Neural progenitor cell (in vitro differentiated cells): ENCODE data around the gene ACACA. TPM values are rescaled to one million over a fixed set of nuclear protein-coding genes. Genes with fewer than 3 reads are reported as not detected.

ENCODE experiments used
- DNase-seq: peaks from one replicate; pipeline ENCODE4 v3.0.0-alpha.2; 2016; ENCODE audit warnings: low spot score
- H2AFZ ChIP-seq: fragments of 200-600 bp; sonication (generic); replicated peaks from 2 replicates; pipeline ENCODE4 v1.6.1; 2016; ENCODE audit warnings: antibody characterized with exemption
- H3F3A ChIP-seq: fragments of 200-600 bp; sonication (generic); 2 replicates; pipeline ENCODE4 v1.6.1; 2016; ENCODE audit warnings: antibody characterized with exemption, low read depth
- H3K27ac ChIP-seq: fragments of 200-600 bp; sonication (generic); 2 replicates; pipeline ENCODE4 v1.5.1; 2016; ENCODE audit warnings: mild to moderate bottlenecking
- H3K27me3 ChIP-seq: fragments of 200-600 bp; sonication (generic); 2 replicates; pipeline ENCODE4 v1.6.1; 2016; ENCODE audit warnings: mild to moderate bottlenecking, moderate library complexity
- H3K36me3 ChIP-seq: fragments of 200-600 bp; sonication (generic); 2 replicates; pipeline ENCODE4 v1.5.1; 2016
- H3K4me1 ChIP-seq: fragments of 200-600 bp; sonication (generic); 2 replicates; pipeline ENCODE4 v1.6.1; 2016; ENCODE audit warnings: mixed run types
- H3K4me2 ChIP-seq: fragments of 200-600 bp; sonication (generic); 2 replicates; pipeline ENCODE4 v1.6.1; 2016
- H3K4me3 ChIP-seq: fragments of 200-600 bp; sonication (generic); 2 replicates; pipeline ENCODE4 v1.5.1; 2016
- H3K79me2 ChIP-seq: fragments of 200-600 bp; sonication (generic); 2 replicates; pipeline ENCODE4 v1.6.1; 2016; ENCODE audit warnings: low read depth
- H3K9ac ChIP-seq: fragments of 200-600 bp; sonication (generic); 2 replicates; pipeline ENCODE4 v1.6.1; 2016
- H3K9me3 ChIP-seq: fragments of 200-600 bp; sonication (generic); 2 replicates; pipeline ENCODE4 v1.5.1; 2016; ENCODE audit warnings: low read depth
- H4K20me1 ChIP-seq: fragments of 200-600 bp; sonication (generic); 2 replicates; pipeline ENCODE4 v1.6.1; 2016; ENCODE audit warnings: low read depth
- H3K27ac Mint-ChIP-seq: 3 replicates; pipeline ENCODE4 v1.8.0; 2021; ENCODE audit warnings: mixed read lengths
- H3K27me3 Mint-ChIP-seq: 2 replicates; pipeline ENCODE4 v1.8.0; 2022; ENCODE audit warnings: low read depth, mild to moderate bottlenecking, inconsistent platforms, moderate library complexity, mixed read lengths; ENCODE audit not compliant: insufficient read depth
- H3K36me3 Mint-ChIP-seq: 3 replicates; pipeline ENCODE4 v1.8.0; 2021; ENCODE audit warnings: mixed read lengths
- H3K4me1 Mint-ChIP-seq: 3 replicates; pipeline ENCODE4 v1.8.0; 2021; ENCODE audit warnings: mixed read lengths
- H3K4me3 Mint-ChIP-seq: 3 replicates; pipeline ENCODE4 v1.8.0; 2021; ENCODE audit warnings: mild to moderate bottlenecking, moderate library complexity, mixed read lengths
- H3K9me3 Mint-ChIP-seq: 3 replicates; pipeline ENCODE4 v1.8.0; 2020; ENCODE audit warnings: mixed read lengths
- CTCF ChIP-seq: fragments of 200-600 bp; sonication (generic); IDR thresholded peaks from 2 replicates; pipeline ENCODE4 v1.5.1; 2017; ENCODE audit warnings: antibody characterized with exemption, mild to moderate bottlenecking
- EZH2 ChIP-seq: fragments of 200-600 bp; sonication (generic); IDR thresholded peaks from 2 replicates; pipeline ENCODE4 v1.6.1; 2017; ENCODE audit warnings: antibody characterized with exemption, mild to moderate bottlenecking, moderate library complexity
- EZH2phosphoT487 ChIP-seq: fragments of 200-600 bp; sonication (generic); IDR thresholded peaks from 2 replicates; pipeline ENCODE4 v1.6.1; 2017; ENCODE audit warnings: antibody characterized with exemption
- total RNA-seq: library from RNA; depleted of rRNA; stranded (reverse); fragments of >200 nt; gene quantifications from 2 replicates; pipeline ENCODE4 v1.2.3, GENCODE V29; 2015; ENCODE audit warnings: low replicate concordance

ACACA gene
- total RNA-seq, 1 donor from 2014 or later = 88.6 TPM

GRCh38 chr17:37365589-37365988 is 41.0 kb downstream of the ACACA start:
- H3K4me1 Mint-ChIP-seq = peaks cover 5% of the 10 kb centered on the region

GRCh38 chr17:37361543-37361942 is 45.1 kb downstream of the ACACA start:
- TF ChIP-seq EZH2 (no peak), EZH2phosphoT487 (no peak), CTCF (no peak)
- no peak overlapping the region for H3K27ac ChIP-seq
- peaks cover 18% of the 10 kb centered on the region for H3K79me2 ChIP-seq
- no peak overlapping the region for H3K4me2 ChIP-seq
- peaks cover 32% of the 10 kb centered on the region for H3F3A ChIP-seq
- H3K27me3 ChIP-seq = no peaks in the 10 kb centered on the region
- Mint-ChIP-seq H3K27me3 (no peaks in the 10 kb centered on the region), H3K4me3 (no peak overlapping the region), H3K4me1 (peaks cover 34% of the 10 kb centered on the region), H3K27ac (peak overlapping the region; percentile 34), H3K9me3 (no peaks in the 10 kb centered on the region), H3K36me3 (peaks cover 4% of the 10 kb centered on the region)
- no peak overlapping the region for H3K9ac ChIP-seq
- H3K4me1 ChIP-seq = peaks cover 26% of the 10 kb centered on the region
- no peak overlapping the region for H2AFZ ChIP-seq
- no peaks in the 10 kb centered on the region for H3K36me3 ChIP-seq
- no peak overlapping the region for H3K4me3 ChIP-seq
- no peaks in the 10 kb centered on the region for H3K9me3 ChIP-seq
- no peak for DNase-seq
- H4K20me1 ChIP-seq = peaks cover 12% of the 10 kb centered on the region

More at GRCh38 chr17:37365589-37365988, 41.0 kb downstream of the ACACA start:
- H3K4me3 ChIP-seq = no peak overlapping the region
- no peaks in the 10 kb centered on the region for H4K20me1 ChIP-seq
- Mint-ChIP-seq H3K4me3 (no peak overlapping the region), H3K27ac (no peak overlapping the region), H3K27me3 (peaks cover 2% of the 10 kb centered on the region), H3K36me3 (peaks cover 4% of the 10 kb centered on the region), H3K9me3 (no peaks in the 10 kb centered on the region)
- peaks cover 2% of the 10 kb centered on the region for H3F3A ChIP-seq
- no peaks in the 10 kb centered on the region for H3K79me2 ChIP-seq
- TF ChIP-seq CTCF (no peak), EZH2phosphoT487 (no peak), EZH2 (no peak)
- H3K4me2 ChIP-seq = no peak overlapping the region
- no peak overlapping the region for H3K27ac ChIP-seq
- H3K36me3 ChIP-seq = no peaks in the 10 kb centered on the region
- no peaks in the 10 kb centered on the region for H3K27me3 ChIP-seq
- no peak overlapping the region for H2AFZ ChIP-seq
- no peaks in the 10 kb centered on the region for H3K9me3 ChIP-seq
- no peak for DNase-seq
- H3K4me1 ChIP-seq = peaks cover 2% of the 10 kb centered on the region
- no peak overlapping the region for H3K9ac ChIP-seq

- no peaks in the 10 kb centered on the region for H3K9me3 ChIP-seq
- H3K79me2 ChIP-seq = peaks cover 27% of the 10 kb centered on the region
- no peak for DNase-seq
- TF ChIP-seq EZH2phosphoT487 (no peak), EZH2 (no peak), CTCF (no peak)
- peaks cover 32% of the 10 kb centered on the region for H3F3A ChIP-seq
- H3K4me1 ChIP-seq = peaks cover 28% of the 10 kb centered on the region
- no peaks in the 10 kb centered on the region for H3K9me3 Mint-ChIP-seq
- no peak overlapping the region for H3K4me2 ChIP-seq
- no peak overlapping the region for H3K4me3 ChIP-seq
- no peaks in the 10 kb centered on the region for H3K27me3 ChIP-seq
- peaks cover 14% of the 10 kb centered on the region for H4K20me1 ChIP-seq
- H3K27me3 Mint-ChIP-seq = no peaks in the 10 kb centered on the region
- peaks cover 36% of the 10 kb centered on the region for H3K4me1 Mint-ChIP-seq
- H3K27ac Mint-ChIP-seq = no peak overlapping the region
- no peak overlapping the region for H2AFZ ChIP-seq
- no peak overlapping the region for H3K9ac ChIP-seq
- no peak overlapping the region for H3K4me3 Mint-ChIP-seq
- H3K36me3 ChIP-seq = no peaks in the 10 kb centered on the region
- peaks cover 4% of the 10 kb centered on the region for H3K36me3 Mint-ChIP-seq
- H3K27ac ChIP-seq = no peak overlapping the region
Measured at GRCh38 chr17:37360632-37361031, 46.0 kb downstream of the ACACA start.
